ENCODE results near the gene UQCC5. TPM values are rescaled to one million over a fixed set of nuclear protein-coding genes. Genes with fewer than 3 reads are reported as not detected.

Gene UQCC5
- total RNA-seq, 2 experiments from 2014 or later = 2.8 to 8.3 TPM

DNA sequence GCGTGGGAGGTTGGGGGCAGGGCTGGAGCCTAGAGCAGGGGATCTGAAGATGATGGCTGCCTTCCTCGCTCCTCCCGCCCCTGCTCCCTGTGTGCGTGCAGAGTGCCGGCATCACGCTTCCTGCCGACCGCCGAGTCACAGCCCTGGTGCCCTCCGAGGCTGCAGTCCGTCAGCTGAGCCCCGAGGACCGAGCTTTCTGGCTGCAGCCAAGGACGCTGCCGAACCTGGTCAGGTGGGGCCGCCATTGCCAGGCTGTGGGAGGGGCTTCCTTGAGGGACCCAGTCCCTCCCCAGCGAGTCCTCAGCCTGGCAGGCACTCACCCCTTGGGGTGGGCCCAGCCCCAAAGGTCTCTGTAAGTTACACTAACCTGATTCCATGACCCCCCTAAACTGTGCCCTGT is 23.7 kb upstream of the UQCC5 start:
- Mint-ChIP-seq H3K9me3 (no peaks in the 10 kb centered on the region), H3K27me3 (no peaks in the 10 kb centered on the region), H3K27ac (no peak overlapping the region), H3K4me1 (ENCODE audit: low read depth) (no peaks in the 10 kb centered on the region), H3K4me3 (no peak overlapping the region), H3K36me3 (ENCODE audit: low read depth) (no peaks in the 10 kb centered on the region)
- TF ChIP-seq, protein P1, sequence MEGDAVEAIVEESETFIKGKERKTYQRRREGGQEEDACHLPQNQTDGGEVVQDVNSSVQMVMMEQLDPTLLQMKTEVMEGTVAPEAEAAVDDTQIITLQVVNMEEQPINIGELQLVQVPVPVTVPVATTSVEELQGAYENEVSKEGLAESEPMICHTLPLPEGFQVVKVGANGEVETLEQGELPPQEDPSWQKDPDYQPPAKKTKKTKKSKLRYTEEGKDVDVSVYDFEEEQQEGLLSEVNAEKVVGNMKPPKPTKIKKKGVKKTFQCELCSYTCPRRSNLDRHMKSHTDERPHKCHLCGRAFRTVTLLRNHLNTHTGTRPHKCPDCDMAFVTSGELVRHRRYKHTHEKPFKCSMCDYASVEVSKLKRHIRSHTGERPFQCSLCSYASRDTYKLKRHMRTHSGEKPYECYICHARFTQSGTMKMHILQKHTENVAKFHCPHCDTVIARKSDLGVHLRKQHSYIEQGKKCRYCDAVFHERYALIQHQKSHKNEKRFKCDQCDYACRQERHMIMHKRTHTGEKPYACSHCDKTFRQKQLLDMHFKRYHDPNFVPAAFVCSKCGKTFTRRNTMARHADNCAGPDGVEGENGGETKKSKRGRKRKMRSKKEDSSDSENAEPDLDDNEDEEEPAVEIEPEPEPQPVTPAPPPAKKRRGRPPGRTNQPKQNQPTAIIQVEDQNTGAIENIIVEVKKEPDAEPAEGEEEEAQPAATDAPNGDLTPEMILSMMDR (IDR thresholded peaks at IDR 0.05) = no peak
- Histone ChIP-seq H3K4me3 (ENCODE audit: low read length) (no peak overlapping the region), H3K27me3 (ENCODE audit: control insufficient read depth in 1 of 2, insufficient read depth in 2 of 2, low read length in 2 of 2) (no peaks in the 10 kb centered on the region), H3K27ac (ENCODE audit: low read depth in 1 of 2, low read length in 2 of 2) (no peak overlapping the region), H3K4me1 (ENCODE audit: insufficient read depth, low read length) (no peaks in the 10 kb centered on the region), H3K36me3 (ENCODE audit: insufficient read depth, low read length) (no peaks in the 10 kb centered on the region), H3K9me3 (ENCODE audit: control insufficient read depth in 1 of 2, insufficient read depth in 1 of 2, low read length in 2 of 2) (no peaks in the 10 kb centered on the region)
- POLR2A ChIA-PET = no interaction called here
- ATAC-seq (ENCODE audit: poor library complexity) = no peak
- DNase-seq = no peak
- CTCF ChIA-PET = no interaction called here
- intact Hi-C loops (cut with DNase I, micrococcal nuclease) = no loop called here

DNA sequence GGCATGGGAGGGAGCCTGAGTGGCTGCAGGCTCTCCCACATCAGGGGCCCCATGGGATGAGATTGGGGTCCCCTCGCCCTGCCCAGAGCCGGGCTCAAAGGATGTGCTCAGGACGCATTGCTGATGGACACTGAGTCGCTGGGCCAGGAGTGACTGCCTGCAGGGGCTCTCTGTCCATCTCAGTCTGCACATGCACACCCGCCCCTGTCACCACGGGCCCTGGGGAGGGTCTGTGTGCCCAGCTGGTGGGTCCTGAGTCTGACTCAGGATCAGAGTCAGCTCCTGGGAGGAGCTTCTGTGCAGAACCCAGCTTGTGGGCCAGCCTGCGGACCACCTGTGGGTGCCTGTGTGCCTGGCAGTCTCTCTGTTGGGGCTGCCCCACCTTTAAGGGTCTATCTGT is 23.1 kb upstream of the UQCC5 start:
- POLR2A ChIA-PET = no interaction called here
- Mint-ChIP-seq H3K36me3 (ENCODE audit: low read depth) (no peaks in the 10 kb centered on the region), H3K9me3 (no peaks in the 10 kb centered on the region), H3K27ac (no peak overlapping the region), H3K4me3 (no peak overlapping the region), H3K27me3 (no peaks in the 10 kb centered on the region), H3K4me1 (ENCODE audit: low read depth) (no peaks in the 10 kb centered on the region)
- ATAC-seq (ENCODE audit: poor library complexity) (no peak), DNase-seq (no peak)
- Histone ChIP-seq H3K4me3 (ENCODE audit: low read length) (no peak overlapping the region), H3K36me3 (ENCODE audit: insufficient read depth, low read length) (no peaks in the 10 kb centered on the region), H3K27ac (ENCODE audit: low read depth in 1 of 2, low read length in 2 of 2) (no peak overlapping the region), H3K9me3 (ENCODE audit: control insufficient read depth in 1 of 2, insufficient read depth in 1 of 2, low read length in 2 of 2) (no peaks in the 10 kb centered on the region), H3K27me3 (ENCODE audit: control insufficient read depth in 1 of 2, insufficient read depth in 2 of 2, low read length in 2 of 2) (no peaks in the 10 kb centered on the region), H3K4me1 (ENCODE audit: insufficient read depth, low read length) (no peaks in the 10 kb centered on the region)
- intact Hi-C loops (cut with DNase I, micrococcal nuclease) = no loop called here
- CTCF ChIA-PET = no interaction called here
- TF ChIP-seq, protein P1 (IDR thresholded peaks at IDR 0.05) = no peak

DNA sequence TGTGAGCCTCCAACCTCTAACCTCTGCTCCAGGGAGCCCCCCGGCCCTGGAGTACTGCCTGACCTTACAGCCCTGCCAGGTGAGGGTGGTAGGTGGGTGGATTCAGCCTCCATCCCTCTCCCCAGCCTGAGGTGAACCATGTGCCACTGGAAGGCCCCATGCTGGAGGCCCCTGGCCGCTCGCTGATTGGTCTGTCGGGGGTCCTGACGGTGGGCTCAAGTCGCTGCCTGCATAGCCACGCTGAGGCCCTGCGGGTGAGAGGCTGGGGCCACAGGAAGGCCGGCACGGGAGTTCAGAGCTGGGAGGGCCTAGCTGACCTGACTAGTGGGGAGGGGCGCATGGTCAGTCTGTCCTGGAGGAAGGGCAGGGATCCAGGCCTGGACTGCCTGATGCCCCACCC is 21.8 kb upstream of the UQCC5 start:
- POLR2A ChIA-PET = no interaction called here

More for the DNA sequence above, 21.8 kb upstream of the UQCC5 start:
- no peaks in the 10 kb centered on the region for H3K27me3 ChIP-seq (ENCODE audit: control insufficient read depth in 1 of 2, insufficient read depth in 2 of 2, low read length in 2 of 2)
- no peaks in the 10 kb centered on the region for H3K36me3 Mint-ChIP-seq (ENCODE audit: low read depth)
- H3K4me1 ChIP-seq (ENCODE audit: insufficient read depth, low read length) = no peaks in the 10 kb centered on the region
- ATAC-seq (ENCODE audit: poor library complexity) (no peak), DNase-seq (no peak)
- TF ChIP-seq, protein P1 (IDR thresholded peaks at IDR 0.05) = no peak
- no peak overlapping the region for H3K4me3 Mint-ChIP-seq
- no peaks in the 10 kb centered on the region for H3K27me3 Mint-ChIP-seq
- H3K4me1 Mint-ChIP-seq (ENCODE audit: low read depth) = no peaks in the 10 kb centered on the region
- no peak overlapping the region for H3K4me3 ChIP-seq (ENCODE audit: low read length)
- no peaks in the 10 kb centered on the region for H3K36me3 ChIP-seq (ENCODE audit: insufficient read depth, low read length)
- intact Hi-C loops (cut with DNase I, micrococcal nuclease) = no loop called here
- no peaks in the 10 kb centered on the region for H3K9me3 ChIP-seq (ENCODE audit: control insufficient read depth in 1 of 2, insufficient read depth in 1 of 2, low read length in 2 of 2)
- no peaks in the 10 kb centered on the region for H3K9me3 Mint-ChIP-seq
- CTCF ChIA-PET = no interaction called here
- H3K27ac ChIP-seq (ENCODE audit: low read depth in 1 of 2, low read length in 2 of 2) = no peak overlapping the region
- H3K27ac Mint-ChIP-seq = no peak overlapping the region

All from CD4-positive, alpha-beta T cell (primary cell).